Keratinocyte (primary cell): Measurements from ENCODE around the gene AGBL3. TPM values are rescaled to one million over a fixed set of nuclear protein-coding genes. Genes with fewer than 3 reads are reported as not detected.

Experiments used
- DNase-seq: peaks from one replicate; pipeline ENCODE4 v3.0.0-alpha.2; 2011; ENCODE audit warnings: low read depth, missing footprints, low spot score
- FAIRE-seq: peaks from 2 replicates; lab custom pipeline; 2011; peaks lifted over from hg19 to GRCh38; lab: Jason Lieb, UNC
- H2AFZ ChIP-seq: 2 replicates; pipeline ENCODE4 v1.6.0; 2012; ENCODE audit warnings: low read length, control low read depth, inconsistent platforms; ENCODE audit not compliant: control insufficient read depth
- H3K27ac ChIP-seq: 2 replicates; pipeline ENCODE4 v1.5.1; 2011; ENCODE audit warnings: low read length; ENCODE audit not compliant: control insufficient read depth, insufficient read depth
- H3K27me3 ChIP-seq: 3 replicates; pipeline ENCODE4 v1.6.0; 2011; ENCODE audit warnings: low read length; ENCODE audit not compliant: control insufficient read depth, insufficient read depth; ENCODE audit errors: extremely low read depth
- H3K36me3 ChIP-seq, 2 experiments: 2 replicates in 1 of 2; 3 replicates in 1 of 2; pipeline ENCODE4 v1.5.1; 2011; ENCODE audit warnings: low read length in 2 of 2, mild to moderate bottlenecking in 1 of 2; ENCODE audit not compliant: control insufficient read depth in 2 of 2, insufficient read depth in 2 of 2; ENCODE audit errors: extremely low read depth in 1 of 2
- H3K4me1 ChIP-seq: 3 replicates; pipeline ENCODE4 v1.5.1; 2011; ENCODE audit warnings: low read length; ENCODE audit not compliant: control insufficient read depth, insufficient read depth; ENCODE audit errors: extremely low read depth
- H3K4me2 ChIP-seq: 3 replicates; pipeline ENCODE4 v1.6.0; 2011; ENCODE audit warnings: low read depth, low read length; ENCODE audit not compliant: control insufficient read depth, insufficient read depth; ENCODE audit errors: extremely low read depth
- H3K4me3 ChIP-seq, 3 experiments: fragments of 200-600 bp in 1 of 3; sonication (generic) in 1 of 3; 2 replicates in 2 of 3; 3 replicates in 1 of 3; pipeline ENCODE4 v1.5.1; 2011 to 2016; ENCODE audit warnings: low read length in 3 of 3, mild to moderate bottlenecking in 3 of 3, control low read depth in 2 of 3, inconsistent platforms in 1 of 3, low read depth in 1 of 3, mixed read lengths in 1 of 3, mixed run types in 1 of 3, moderate library complexity in 1 of 3; ENCODE audit not compliant: control insufficient read depth in 2 of 3, insufficient read depth in 2 of 3; ENCODE audit errors: extremely low read depth in 1 of 3
- H3K79me2 ChIP-seq: 2 replicates; pipeline ENCODE4 v1.6.0; 2012; ENCODE audit warnings: low read length; ENCODE audit not compliant: control insufficient read depth, insufficient read depth
- H3K9ac ChIP-seq: 3 replicates; pipeline ENCODE4 v1.6.0; 2011; ENCODE audit warnings: low read length; ENCODE audit not compliant: control insufficient read depth, insufficient read depth; ENCODE audit errors: extremely low read depth
- H3K9me1 ChIP-seq: 3 replicates; pipeline ENCODE4 v1.6.0; 2011; ENCODE audit warnings: low read length; ENCODE audit not compliant: control insufficient read depth, insufficient read depth; ENCODE audit errors: extremely low read depth
- H3K9me3 ChIP-seq: 2 replicates; pipeline ENCODE4 v1.5.1; 2012; ENCODE audit warnings: low read depth, low read length; ENCODE audit not compliant: control insufficient read depth
- H4K20me1 ChIP-seq: 3 replicates; pipeline ENCODE4 v1.6.0; 2011; ENCODE audit warnings: low read length; ENCODE audit not compliant: control insufficient read depth, insufficient read depth; ENCODE audit errors: extremely low read depth
- CTCF ChIP-seq, 3 experiments: IDR thresholded peaks in 1 of 3; conservative IDR thresholded peaks in 1 of 3; optimal IDR thresholded peaks in 1 of 3; 2 replicates in 2 of 3; 3 replicates in 1 of 3; pipeline versions ENCODE3 to v1.5.1; 2011; ENCODE audit warnings: low read length in 3 of 3, mild to moderate bottlenecking in 3 of 3, moderate library complexity in 2 of 3, control low read depth in 1 of 3, inconsistent platforms in 1 of 3; ENCODE audit not compliant: insufficient read depth in 2 of 3; ENCODE audit errors: extremely low read depth in 1 of 3
- EZH2 ChIP-seq: IDR thresholded peaks from one replicate; pipeline ENCODE4 v1.6.1; 2012; ENCODE audit warnings: inconsistent platforms, mild to moderate bottlenecking, low read length, moderate library complexity
- dilution Hi-C: fragments of 300-500 bp; cut with MboI; formaldehyde crosslinking; loops from one replicate; pipeline ENCODE4 v1.7.0; 2020; ENCODE audit warnings: low sequenced_read_pairs; ENCODE audit not compliant: extremely low pct_ligation_motif_present
- polyA plus RNA-seq, 5 experiments: library from polyadenylated mRNA; depleted of rRNA in 3 of 5; stranded (reverse) in 3 of 5; stranded (forward) in 1 of 5; unstranded in 1 of 5; fragments of >200 nt; gene quantifications; 1 replicate in 1 of 5; 2 replicates in 3 of 5; 3 replicates in 1 of 5; pipeline versions ENCODE4 v1.2.1 to v1.2.3, GENCODE V29; 2011 to 2012; ENCODE audit warnings: missing spikeins in 2 of 5, low read depth in 1 of 5, low replicate concordance in 1 of 5

Gene AGBL3
- polyA plus RNA-seq, 1 donor (not counting 4 experiments of a cell fraction or from before 2014, with no cell fraction given): 0.97 TPM

- H2AFZ ChIP-seq: no peak overlapping the region
- H3K4me2 ChIP-seq: no peak overlapping the region
- DNase-seq: no peak
- no peaks in the 10 kb centered on the region for H3K4me1 ChIP-seq
- FAIRE-seq: no peak
- H3K4me3 ChIP-seq: no peak overlapping the region
- H4K20me1 ChIP-seq: no peaks in the 10 kb centered on the region
- TF ChIP-seq EZH2 (no peak), CTCF (optimal IDR thresholded peaks at IDR 0.05 in 1 of 3, IDR thresholded peaks at IDR 0.05 in 1 of 3, conservative IDR thresholded peaks at IDR 0.05 in 1 of 3; ENCODE audit: extremely low read depth in 1 of 3, insufficient read depth in 2 of 3, low read length in 3 of 3) (no peak)
- no peak overlapping the region for H3K27ac ChIP-seq
- H3K9me3 ChIP-seq: no peaks in the 10 kb centered on the region
- H3K79me2 ChIP-seq: no peaks in the 10 kb centered on the region
- dilution Hi-C loops: no loop called here
- no peaks in the 10 kb centered on the region for H3K36me3 ChIP-seq
- peaks cover 4% of the 10 kb centered on the region for H3K27me3 ChIP-seq
- no peaks in the 10 kb centered on the region for H3K9me1 ChIP-seq
- no peak overlapping the region for H3K9ac ChIP-seq
Measured at GRCh38 chr7:135079068-135079467, 92.8 kb downstream of the AGBL3 start.

- Histone ChIP-seq H3K79me2 (no peaks in the 10 kb centered on the region), H3K9me3 (no peaks in the 10 kb centered on the region), H3K27ac (no peak overlapping the region), H3K9me1 (no peaks in the 10 kb centered on the region), H3K4me2 (no peak overlapping the region), H3K4me3 (no peak overlapping the region), H4K20me1 (no peaks in the 10 kb centered on the region), H3K4me1 (no peaks in the 10 kb centered on the region), H3K36me3 (no peaks in the 10 kb centered on the region), H2AFZ (no peak overlapping the region), H3K9ac (no peak overlapping the region), H3K27me3 (no peaks in the 10 kb centered on the region)
- dilution Hi-C loops: no loop called here
- no peak for DNase-seq
- FAIRE-seq: no peak
- no peak for TF ChIP-seq EZH2
Measured at GRCh38 chr7:135083005-135083404, 96.7 kb downstream of the AGBL3 start.

- Histone ChIP-seq H3K36me3 (no peaks in the 10 kb centered on the region), H4K20me1 (no peaks in the 10 kb centered on the region), H3K9me3 (no peaks in the 10 kb centered on the region), H3K4me2 (no peak overlapping the region), H3K9ac (no peak overlapping the region), H3K9me1 (no peaks in the 10 kb centered on the region), H3K27ac (no peak overlapping the region), H2AFZ (no peak overlapping the region), H3K79me2 (no peaks in the 10 kb centered on the region), H3K27me3 (peaks cover 8% of the 10 kb centered on the region), H3K4me1 (no peaks in the 10 kb centered on the region), H3K4me3 (no peak overlapping the region)
- TF ChIP-seq EZH2 (no peak), CTCF (optimal IDR thresholded peaks at IDR 0.05 in 1 of 3, IDR thresholded peaks at IDR 0.05 in 1 of 3, conservative IDR thresholded peaks at IDR 0.05 in 1 of 3; ENCODE audit: extremely low read depth in 1 of 3, insufficient read depth in 2 of 3, low read length in 3 of 3) (no peak)
- FAIRE-seq: no peak
- no peak for DNase-seq
- dilution Hi-C loops: no loop called here
Measured at GRCh38 chr7:135088566-135088965, 102.3 kb downstream of the AGBL3 start.
